ENCODE results near the gene JUP.

Gene JUP

GRCh38 chr17:41717408-41718286 is 68.9 kb downstream of the JUP start:
- peak; percentile 18 for DNase-seq

GRCh38 chr17:41711669-41712400 is 74.7 kb downstream of the JUP start, which contains the start of gene GAST:
Gene GAST, plus strand, starts transcription at chr17:41712331. Its CDS starts 3,106 bp downstream, at chr17:41715437.
- no peak for DNase-seq

GRCh38 chr17:41710472-41711090 is 75.9 kb downstream of the JUP start:
- no peak for DNase-seq

- DNase-seq: no peak
Observed at GRCh38 chr17:41707803-41708669, 78.5 kb downstream of the JUP start.

- no peak for DNase-seq
Observed at GRCh38 chr17:41705271-41705991, 81.1 kb downstream of the JUP start.

Measured in NCI-H226 (cell line).